HG03196 (cell line): ENCODE data around the gene FTH1.

Source experiments
- ATAC-seq: cut with Tn5 transposase; IDR thresholded peaks from one replicate; pipeline ENCODE4 v1.9.1; 2021; ENCODE audit not compliant: unreplicated experiment

Gene FTH1

GRCh38 chr11:61917334-61918109 is 49.9 kb downstream of the FTH1 start, which contains the start of gene RAB3IL1:
RAB3IL1 (minus strand) TSS chr11:61917566; CDS start chr11:61917367, 199 bp downstream.
- no peak for ATAC-seq

GRCh38 chr11:61916737-61917333 is 50.6 kb downstream of the FTH1 start:
- ATAC-seq: no peak

- no peak for ATAC-seq
Observed at GRCh38 chr11:61914471-61915171, 52.8 kb downstream of the FTH1 start.
